OCI-LY7 (cell line): ENCODE measurements around the gene INPP5A. TPM values are rescaled to one million over a fixed set of nuclear protein-coding genes. Genes with fewer than 3 reads are reported as not detected.

ENCODE experiments used
- BruUV-seq: library from RNA; stranded (reverse); fragments of 400-500 nt; replicated peaks from 2 replicates; lab custom pipeline; 2021; lab: Mats Ljungman, UMichigan
- CTCF ChIA-PET: fragments of 300-600 bp; sonication (Branson Sonifier 250); formaldehyde crosslinking; loops from one replicate; lab custom pipeline; 2022; ENCODE audit warnings: antibody characterized with exemption; ENCODE audit not compliant: unreplicated experiment; lab: Charles Lee
- POLR2A ChIA-PET: fragments of 300-600 bp; sonication (Branson Sonifier 250); formaldehyde crosslinking; loops from one replicate; lab custom pipeline; 2022; ENCODE audit warnings: antibody characterized with exemption; lab: Charles Lee
- DNase-seq: peaks from one replicate; pipeline ENCODE4 v3.0.0-alpha.2; 2015; ENCODE audit warnings: low spot score
- H2AFZ ChIP-seq: fragments of 200-600 bp; sonication (generic), shearing (Covaris generic); 2 replicates; pipeline ENCODE4 v1.6.1; 2014; ENCODE audit warnings: mild to moderate bottlenecking, antibody characterized with exemption, low read length, moderate library complexity
- H3K27ac ChIP-seq: fragments of 200-600 bp; sonication (generic); 2 replicates; pipeline ENCODE4 v1.5.1; 2014; ENCODE audit warnings: mixed run types, low read depth, mild to moderate bottlenecking, moderate library complexity, low read length, inconsistent platforms; ENCODE audit not compliant: poor library complexity, severe bottlenecking
- H3K36me3 ChIP-seq: fragments of 200-600 bp; sonication (generic); 2 replicates; pipeline ENCODE4 v1.6.1; 2014; ENCODE audit warnings: mild to moderate bottlenecking, antibody characterized with exemption, low read length, moderate library complexity, mixed read lengths; ENCODE audit not compliant: insufficient read depth
- H3K4me1 ChIP-seq: fragments of 200-600 bp; sonication (generic); 2 replicates; pipeline ENCODE4 v1.5.1; 2014; ENCODE audit warnings: mild to moderate bottlenecking, low read length; ENCODE audit not compliant: insufficient read depth, poor library complexity, severe bottlenecking
- H3K4me2 ChIP-seq: fragments of 200-600 bp; sonication (generic); 2 replicates; pipeline ENCODE4 v1.6.1; 2014; ENCODE audit warnings: mild to moderate bottlenecking, low read length
- H3K4me3 ChIP-seq: fragments of 200-600 bp; sonication (generic); 2 replicates; pipeline ENCODE4 v1.5.1; 2014; ENCODE audit warnings: mild to moderate bottlenecking, low read depth, low read length; ENCODE audit not compliant: poor library complexity, severe bottlenecking
- H3K79me2 ChIP-seq: fragments of 200-600 bp; sonication (generic); 2 replicates; pipeline ENCODE4 v1.6.1; 2016; ENCODE audit warnings: low read depth, mild to moderate bottlenecking, low read length, moderate library complexity, mixed read lengths; ENCODE audit not compliant: insufficient read depth
- H3K9me2 ChIP-seq: fragments of 200-600 bp; sonication (generic); 2 replicates; pipeline ENCODE4 v1.6.1; 2016; ENCODE audit warnings: mild to moderate bottlenecking, low read length, mixed read lengths; ENCODE audit not compliant: insufficient read depth
- H3K9me3 ChIP-seq: fragments of 200-600 bp; sonication (generic); 2 replicates; pipeline ENCODE4 v1.6.1; 2014; ENCODE audit warnings: mild to moderate bottlenecking, mixed run types, low read length, mixed read lengths
- H4K20me1 ChIP-seq: fragments of 200-600 bp; sonication (generic); 2 replicates; pipeline ENCODE4 v1.6.1; 2014; ENCODE audit warnings: mild to moderate bottlenecking, antibody characterized with exemption, low read length, moderate library complexity, mixed read lengths; ENCODE audit not compliant: insufficient read depth
- CTCF ChIP-seq: fragments of 200-600 bp; sonication (generic); conservative IDR thresholded peaks from 2 replicates; pipeline ENCODE4 v1.5.1; 2014; ENCODE audit warnings: mild to moderate bottlenecking, antibody characterized with exemption, low read length, moderate library complexity, mixed read lengths
- EZH2phosphoT487 ChIP-seq: fragments of 200-600 bp; sonication (generic); IDR thresholded peaks from 2 replicates; pipeline ENCODE4 v1.6.1; 2018; ENCODE audit warnings: low read depth, borderline replicate concordance, mild to moderate bottlenecking, mixed run types, antibody characterized with exemption, low read length, moderate library complexity, mixed read lengths
- intact Hi-C: fragments of 100-400 bp; cut with micrococcal nuclease; formaldehyde crosslinking; loops from one replicate; pipeline ENCODE4 v1.10.0; 2022; ENCODE audit not compliant: unreplicated experiment
- total RNA-seq, 2 experiments: library from RNA; depleted of rRNA in 1 of 2; stranded (reverse); fragments of >200 nt in 1 of 2; shearing (Covaris generic) in 1 of 2; gene quantifications; 2 replicates each; pipeline ENCODE4 v1.2.3, GENCODE V29; 2014 to 2022

The INPP5A gene
- total RNA-seq, 2 experiments from 2014 or later, result 14.5 to 18.4 TPM

- Histone ChIP-seq H3K4me3 (no peak overlapping the region), H4K20me1 (no peaks in the 10 kb centered on the region), H3K36me3 (no peaks in the 10 kb centered on the region), H3K4me2 (no peak overlapping the region), H3K4me1 (peaks cover 7% of the 10 kb centered on the region), H3K9me3 (no peaks in the 10 kb centered on the region), H3K79me2 (no peaks in the 10 kb centered on the region), H3K27ac (no peak overlapping the region), H3K9me2 (no peaks in the 10 kb centered on the region), H2AFZ (no peak overlapping the region)
- BruUV-seq, result no TSS peak
- ChIA-PET POLR2A (no interaction called here), CTCF (no interaction called here)
- no peak for DNase-seq
- no peak for TF ChIP-seq CTCF
- TF ChIP-seq EZH2phosphoT487, result no peak
- intact Hi-C loops, result loop anchor here (10.0 kb wide), 1 partner anchor 147 kb away; no protein-coding TSS in a partner anchor
Observed at GRCh38 chr10:132532179-132532578, 5.4 kb upstream of the INPP5A start.

- no peaks in the 10 kb centered on the region for H3K79me2 ChIP-seq
- no peak overlapping the region for H3K4me3 ChIP-seq
Observed at GRCh38 chr10:132532749-132533560, 4.6 kb upstream of the INPP5A start.

More at GRCh38 chr10:132532749-132533560, 4.6 kb upstream of the INPP5A start:
- BruUV-seq, result no TSS peak
- Histone ChIP-seq H3K4me1 (peaks cover 7% of the 10 kb centered on the region), H3K9me3 (no peaks in the 10 kb centered on the region), H4K20me1 (no peaks in the 10 kb centered on the region), H2AFZ (no peak overlapping the region), H3K4me2 (no peak overlapping the region), H3K9me2 (no peaks in the 10 kb centered on the region), H3K27ac (no peak overlapping the region), H3K36me3 (no peaks in the 10 kb centered on the region)
- ChIA-PET POLR2A (no interaction called here), CTCF (no interaction called here)
- intact Hi-C loops, result loop anchor here (10.0 kb wide), 1 partner anchor 148 kb away; no protein-coding TSS in a partner anchor
- TF ChIP-seq CTCF, result no peak
- no peak for TF ChIP-seq EZH2phosphoT487
- DNase-seq, result no peak
